GM23248 (cell line): ENCODE measurements around the gene NDUFA11.

Experiments used
- EZH2 ChIP-seq: fragments of 200-600 bp; sonication (generic); IDR thresholded peaks from 2 replicates; pipeline ENCODE4 v1.6.1; 2018; ENCODE audit warnings: antibody characterized with exemption, mild to moderate bottlenecking; ENCODE audit not compliant: insufficient read depth, poor library complexity, severe bottlenecking
- EZH2phosphoT487 ChIP-seq: fragments of 200-600 bp; sonication (generic); IDR thresholded peaks from 2 replicates; pipeline ENCODE4 v1.6.1; 2018; ENCODE audit warnings: antibody characterized with exemption, moderate library complexity, mild to moderate bottlenecking, low read depth; ENCODE audit not compliant: insufficient read depth

DNA sequence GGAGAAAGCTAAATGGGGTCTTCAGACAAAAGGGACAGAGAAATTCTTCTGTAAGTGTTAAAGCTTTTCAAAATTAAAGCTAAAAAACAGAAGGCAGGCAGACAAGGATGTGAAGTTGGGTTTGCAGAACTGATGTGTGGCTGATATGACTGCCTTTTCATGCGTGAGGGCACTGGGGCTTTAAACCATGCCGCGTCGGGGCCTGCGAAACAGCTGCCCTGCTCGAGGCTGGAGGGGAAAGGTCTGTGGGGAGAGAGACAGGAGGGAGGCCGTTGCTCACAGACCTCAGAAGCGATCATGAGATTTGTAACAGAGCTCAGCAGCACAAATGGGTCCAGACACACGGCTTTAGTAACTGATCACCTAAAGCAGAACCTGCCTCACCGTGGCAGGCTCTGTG is 34.0 kb upstream of the NDUFA11 start:
- TF ChIP-seq EZH2, result no peak
- no peak for TF ChIP-seq EZH2phosphoT487
